Activated effector memory CD4-positive, alpha-beta T cell treated with Interleukin-2 at 50 U/mL for 16 hours (primary cell): ENCODE data around the gene DOK6.
"Not testable (repeated sequence)": the region's sequence is repeated elsewhere in the genome, so short reads cannot be mapped to it uniquely, and the experiment has no call there.

Experiments used
- DNase-seq: peaks from one replicate; pipeline ENCODE4 v3.0.0-alpha.2; 2020

DOK6 gene

DNA sequence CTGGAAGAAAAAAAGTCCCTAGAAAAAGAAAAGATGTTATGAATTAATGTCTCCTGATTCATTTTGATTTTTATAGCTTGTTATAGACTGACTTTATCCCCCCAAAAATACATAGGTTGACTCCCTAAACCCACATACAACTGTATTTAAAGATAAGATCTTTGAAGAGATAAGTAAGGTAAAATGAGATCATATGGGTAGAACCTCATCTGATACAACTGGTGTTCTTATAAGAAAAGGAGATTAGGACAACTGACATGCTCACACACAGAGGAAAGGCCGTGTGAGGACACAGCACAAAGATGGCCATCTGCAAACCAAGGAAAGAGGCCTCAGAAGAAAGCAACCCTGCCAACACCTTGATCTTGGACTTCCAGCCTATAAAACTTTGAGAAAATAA lies 429.5 kb downstream of the DOK6 start:
- DNase-seq: no peak

- DNase-seq: not testable (repeated sequence)
Observed at GRCh38 chr18:69834980-69835379, 434.3 kb downstream of the DOK6 start.

DNA sequence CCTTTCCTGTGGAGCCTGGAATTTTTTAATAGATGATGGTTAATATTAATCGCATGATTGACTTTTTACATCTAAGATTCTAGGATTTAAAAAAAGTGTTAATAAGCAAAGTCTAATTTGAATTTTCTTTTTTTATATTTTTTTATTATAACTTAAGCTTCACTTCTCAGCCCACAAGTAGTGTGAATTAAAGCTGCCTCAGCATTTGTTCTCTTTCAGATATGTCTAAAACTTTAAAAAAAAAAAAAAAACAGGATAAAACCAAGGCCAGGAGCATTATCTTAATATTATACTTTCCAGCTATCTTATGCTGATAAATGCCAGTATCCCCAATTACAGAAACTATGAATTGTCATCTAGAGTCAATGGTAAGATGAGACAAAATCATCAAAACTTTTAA lies 437.3 kb downstream of the DOK6 start:
- DNase-seq: no peak

DNA sequence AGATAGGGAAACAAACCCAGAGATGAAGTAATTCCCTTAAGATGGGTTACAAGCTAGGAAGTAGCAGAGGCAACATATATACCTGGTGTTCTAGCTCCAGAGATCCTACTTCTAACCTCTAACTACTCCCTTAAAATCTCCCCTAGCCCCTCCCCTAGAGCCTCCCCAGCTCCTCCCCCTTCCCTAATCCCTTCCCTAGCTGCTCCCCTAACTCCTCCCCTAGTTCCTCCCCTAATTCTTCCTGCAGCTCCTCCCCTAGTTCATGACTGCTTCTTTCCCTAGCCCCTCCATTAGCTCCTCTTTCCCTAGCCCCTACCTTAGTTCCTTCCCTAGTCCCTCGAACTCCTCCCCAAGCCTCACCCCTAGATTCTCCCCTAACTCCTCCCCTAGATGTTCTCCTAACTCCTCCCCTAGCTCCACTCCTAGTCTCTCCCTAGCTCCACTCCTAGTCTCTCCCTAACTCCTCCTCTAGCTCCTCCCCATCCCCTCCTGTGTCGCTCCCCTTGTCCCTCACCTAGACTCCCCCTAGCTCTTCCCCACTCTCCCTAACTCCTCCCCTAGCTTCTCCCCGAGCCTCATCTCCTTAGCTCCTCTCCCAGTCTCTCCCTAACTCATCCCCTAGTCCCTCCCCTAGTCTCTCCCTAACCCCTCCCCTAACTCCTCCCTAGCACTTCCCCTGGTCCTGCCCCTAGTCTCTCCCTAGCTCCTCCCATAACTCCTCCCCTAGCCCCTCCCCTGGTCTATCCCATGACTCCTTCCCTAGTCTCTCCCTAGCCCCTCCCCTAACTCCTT lies 438.1 kb downstream of the DOK6 start:
- DNase-seq: no peak

- no peak for DNase-seq
Observed at GRCh38 chr18:69839497-69839896, 438.8 kb downstream of the DOK6 start.

DNA sequence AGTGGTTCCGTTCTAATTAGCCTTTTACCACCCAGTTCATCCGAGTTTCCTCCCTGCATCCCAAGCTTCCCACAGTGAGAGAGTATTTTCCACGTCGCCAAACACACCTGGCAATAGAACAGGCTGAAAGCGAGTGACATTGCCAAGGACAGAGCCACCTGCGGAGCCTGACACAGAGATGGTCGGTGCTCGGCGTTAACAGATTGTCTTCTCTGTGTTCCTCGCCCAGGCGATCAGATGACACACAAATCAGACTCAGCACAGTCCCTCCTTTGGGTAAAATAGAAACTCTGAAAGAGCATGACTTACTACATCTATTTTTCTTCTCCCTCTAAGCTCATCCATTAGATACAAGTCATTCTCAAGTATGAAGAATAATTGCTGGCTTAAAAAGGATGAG lies 439.3 kb downstream of the DOK6 start:
- no peak for DNase-seq

DNA sequence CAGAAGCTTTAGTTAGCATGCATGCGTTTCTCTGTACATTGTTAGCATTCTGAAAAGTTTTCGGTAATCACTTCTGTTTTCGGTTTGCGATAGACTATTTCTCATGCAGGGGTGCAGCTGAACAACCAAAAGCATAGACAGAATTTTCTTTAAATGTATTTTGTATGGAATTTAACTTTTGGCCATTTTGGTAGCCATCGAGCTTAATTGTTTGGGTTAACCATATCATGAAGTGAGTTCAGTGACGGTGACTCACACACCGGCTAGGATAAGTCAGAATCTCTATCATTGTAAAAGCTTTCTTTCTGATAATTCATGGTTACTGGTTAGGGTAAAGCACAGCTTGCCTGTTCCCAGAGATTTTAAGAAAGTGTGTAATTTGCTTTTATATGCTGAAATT lies 439.8 kb downstream of the DOK6 start:
- no peak for DNase-seq

GRCh38 chr18:69841117-69841516 lies 440.4 kb downstream of the DOK6 start:
- DNase-seq: no peak

DNA sequence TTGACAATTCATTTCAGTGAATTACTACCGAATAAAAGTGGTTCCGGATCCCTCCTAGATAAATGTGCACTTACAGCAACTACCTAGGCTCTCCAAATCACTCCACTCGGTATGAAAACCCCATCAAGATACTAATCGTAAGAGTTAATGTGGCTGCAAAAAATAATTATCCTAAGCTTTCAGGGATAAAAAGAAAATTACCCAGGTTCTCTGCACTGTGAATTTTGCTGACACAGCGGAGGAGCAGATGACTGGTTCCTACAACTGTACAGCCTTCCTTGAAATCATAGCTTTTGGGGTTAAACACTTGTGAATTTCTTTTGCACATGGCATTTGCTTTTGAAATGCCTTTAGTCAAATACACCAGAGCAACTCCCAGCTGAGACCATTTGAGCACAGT lies 442.3 kb downstream of the DOK6 start:
- no peak for DNase-seq

- no peak for DNase-seq
Observed at GRCh38 chr18:69844656-69845055, 444.0 kb downstream of the DOK6 start.

DNA sequence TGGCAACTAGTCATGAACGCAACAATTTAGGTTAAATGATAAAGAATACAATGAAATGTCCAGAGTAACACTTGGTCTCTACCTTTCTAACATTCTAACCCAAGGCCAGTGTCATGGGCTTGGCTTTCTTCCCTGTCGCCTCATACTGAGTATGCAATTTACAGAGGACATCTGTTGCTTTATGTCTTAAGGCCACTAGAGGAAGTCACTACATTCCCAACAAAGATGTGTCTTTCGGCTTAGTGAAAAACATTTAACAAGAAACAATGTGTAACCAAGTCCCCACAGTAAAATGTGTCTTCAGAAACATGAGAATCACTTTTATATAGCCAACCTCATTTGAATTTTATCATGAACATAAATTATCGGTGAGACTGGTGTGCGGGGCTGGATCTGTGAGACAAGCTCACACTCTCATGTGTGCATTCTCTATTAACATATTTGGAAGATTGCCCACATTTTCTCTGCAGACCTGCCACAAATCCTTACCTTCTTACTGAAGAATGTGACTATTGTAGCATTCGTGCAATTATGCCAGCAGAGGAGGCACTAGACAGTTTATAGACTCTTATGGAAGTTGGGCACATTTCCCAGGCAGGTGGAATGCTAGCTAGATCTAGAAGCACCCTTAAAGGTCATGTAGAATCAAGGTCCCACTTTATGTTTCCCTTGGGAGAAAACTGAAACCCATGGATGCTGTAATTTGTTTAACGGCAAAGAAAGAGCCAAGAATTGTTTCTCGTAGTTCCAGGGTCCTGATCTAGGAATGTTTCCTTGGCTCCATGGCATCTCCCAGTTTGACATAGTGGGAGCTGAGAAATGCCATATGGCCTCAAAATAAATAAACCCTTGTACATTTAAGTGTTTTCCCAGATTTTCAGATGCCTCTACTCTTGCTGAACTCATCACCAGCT lies 445.2 kb downstream of the DOK6 start:
- no peak for DNase-seq

- no peak for DNase-seq
Observed at GRCh38 chr18:69853051-69853450, 452.4 kb downstream of the DOK6 start.

DNA sequence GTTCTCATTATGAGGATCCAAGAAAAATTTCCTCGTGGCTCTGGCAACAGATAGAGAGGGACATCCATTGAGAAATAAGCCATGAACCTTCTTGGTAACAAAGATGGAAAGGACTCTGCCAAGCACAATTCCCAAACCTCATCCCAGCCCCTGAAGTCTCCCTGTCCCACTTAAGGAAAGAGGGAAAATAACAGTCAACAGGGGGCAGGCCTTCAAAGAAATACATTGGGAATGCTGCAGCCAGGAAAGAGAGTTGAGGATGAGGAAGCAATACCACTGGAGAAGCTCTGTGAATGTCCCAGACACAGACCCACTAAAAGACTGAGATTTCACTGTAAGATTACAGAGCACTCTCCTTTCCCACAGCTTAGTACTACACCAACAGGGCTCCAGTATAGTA lies 453.8 kb downstream of the DOK6 start:
- DNase-seq: no peak

DNA sequence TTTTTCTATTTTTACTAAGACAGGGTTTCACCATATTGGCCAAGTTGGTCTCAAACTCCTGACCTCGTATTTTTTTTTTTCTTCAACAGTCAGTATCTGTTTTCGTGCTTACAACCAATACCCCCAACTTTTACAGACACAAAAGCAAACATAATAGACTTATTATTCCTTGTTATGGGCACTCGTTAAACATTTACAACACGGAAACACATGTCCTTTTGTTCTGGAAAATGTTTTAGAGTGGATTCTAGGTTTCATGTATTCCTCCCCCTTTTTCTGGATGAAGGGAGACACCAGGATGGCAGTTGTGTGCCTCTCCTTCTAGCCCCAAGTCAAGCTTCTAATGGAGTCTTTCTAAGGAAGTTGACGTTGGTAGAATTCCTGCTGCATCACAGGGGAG lies 458.2 kb downstream of the DOK6 start:
- DNase-seq: no peak

- DNase-seq: not testable (repeated sequence)
Observed at GRCh38 chr18:69864802-69865201, 464.1 kb downstream of the DOK6 start.

DNA sequence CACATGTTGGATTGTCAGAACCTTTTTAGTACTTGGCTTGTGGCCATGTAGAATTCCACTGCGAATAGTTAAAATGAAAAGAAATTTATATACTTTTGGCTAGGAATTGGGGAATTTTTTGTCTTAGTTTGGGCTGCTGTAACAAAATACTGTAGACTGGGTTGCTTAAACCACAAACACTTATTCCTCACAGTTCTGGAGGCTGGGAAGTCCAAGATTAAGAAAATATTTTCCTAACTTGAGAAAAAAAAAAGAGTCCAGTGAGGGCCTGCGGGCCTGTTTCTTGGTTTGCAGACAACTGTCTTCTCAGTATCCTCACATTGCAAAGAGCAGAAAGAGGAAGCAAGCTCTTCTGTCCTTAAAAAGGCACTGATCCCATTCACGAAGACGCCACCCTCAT lies 465.1 kb downstream of the DOK6 start:
- no peak for DNase-seq

DNA sequence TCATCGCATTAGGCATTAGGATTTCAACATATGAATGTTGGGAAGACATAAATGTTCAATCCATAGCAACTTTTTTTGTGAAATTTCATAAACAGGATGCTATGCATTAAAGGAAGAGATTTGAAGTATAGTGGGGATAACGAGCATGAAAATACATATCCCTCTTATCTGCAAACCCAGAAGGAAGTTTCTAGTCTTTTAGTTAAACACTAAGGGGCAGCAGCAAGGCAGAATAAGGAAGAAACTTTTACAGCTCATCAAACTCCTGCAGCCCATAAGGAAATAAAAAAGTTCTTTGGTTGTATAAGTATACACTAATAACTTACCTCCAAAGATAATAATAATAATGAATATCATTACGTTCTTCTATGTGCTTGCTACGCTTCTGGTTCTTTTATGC lies 465.5 kb downstream of the DOK6 start:
- DNase-seq: no peak

- DNase-seq: no peak
Observed at GRCh38 chr18:69870736-69871135, 470.0 kb downstream of the DOK6 start.

DNA sequence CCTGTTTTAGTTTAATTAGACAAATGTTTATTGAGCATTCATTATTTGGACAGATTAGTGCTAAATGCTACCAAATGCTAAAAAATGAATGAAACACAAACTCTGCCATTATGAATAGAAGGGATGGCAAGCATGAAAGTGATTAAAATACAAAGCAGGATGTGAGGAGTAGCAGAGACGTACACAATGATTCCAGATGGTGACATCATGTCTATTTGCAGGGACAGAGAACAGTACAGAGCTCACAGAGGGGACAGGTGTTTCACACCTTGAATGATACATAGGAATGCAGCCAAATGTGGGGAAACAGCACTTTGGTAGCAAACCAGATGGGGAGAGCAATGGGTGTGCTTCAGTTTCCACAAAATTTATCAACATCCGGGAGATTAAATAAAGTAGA lies 470.7 kb downstream of the DOK6 start:
- no peak for DNase-seq

- DNase-seq: no peak
Observed at GRCh38 chr18:69872661-69873060, 472.0 kb downstream of the DOK6 start.

- DNase-seq: no peak
Observed at GRCh38 chr18:69874058-69874457, 473.4 kb downstream of the DOK6 start.

DNA sequence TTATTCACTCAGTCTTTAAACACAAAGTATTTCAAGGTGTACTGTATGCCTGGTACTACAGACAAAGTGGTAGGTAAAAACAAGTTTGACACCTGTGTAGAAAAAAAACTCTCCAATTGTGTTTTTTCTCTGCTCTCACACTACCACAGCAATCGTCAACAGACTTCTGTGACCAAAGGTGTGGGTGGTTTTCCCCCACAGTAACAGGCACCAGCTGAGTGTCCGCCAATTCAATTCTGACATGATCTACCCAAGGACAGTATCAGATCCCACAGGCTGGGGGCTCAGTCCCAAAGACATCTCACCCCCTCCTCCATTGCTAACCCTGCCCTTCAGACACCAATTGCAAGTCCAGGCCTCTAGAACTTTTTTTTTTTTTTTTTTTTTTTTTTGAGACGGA lies 475.8 kb downstream of the DOK6 start:
- DNase-seq: no peak

GRCh38 chr18:69878213-69878933 lies 477.7 kb downstream of the DOK6 start:
- DNase-seq: no peak

DNA sequence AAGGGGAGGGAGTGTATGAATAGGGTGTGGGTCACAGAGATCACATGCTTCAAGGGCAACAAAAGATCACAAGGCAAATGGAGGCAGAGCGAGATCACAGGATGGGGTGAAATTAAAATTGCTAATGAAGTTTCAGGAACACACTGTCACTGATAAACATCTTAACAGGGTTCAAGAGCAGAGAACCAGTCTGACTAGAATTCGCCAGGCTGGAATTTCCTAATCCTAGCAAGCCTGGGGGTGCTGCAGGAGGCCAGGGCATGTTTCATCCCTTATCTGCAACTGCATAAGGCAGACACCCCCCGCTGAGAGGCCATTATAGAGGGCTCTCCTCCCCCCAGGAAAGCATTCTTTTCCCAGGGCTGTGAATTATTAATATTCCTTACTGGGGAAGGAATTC lies 478.4 kb downstream of the DOK6 start:
- not testable (repeated sequence) for DNase-seq
